ENCODE results near the gene GNRH2. TPM values are rescaled to one million over a fixed set of nuclear protein-coding genes. Genes with fewer than 3 reads are reported as not detected.

The GNRH2 gene
- total RNA-seq, 1 experiment from 2014 or later = 0.65 TPM

GRCh38 chr20:3045816-3046676 is 2.6 kb downstream of the GNRH2 start, which contains the start of gene MRPS26:
MRPS26 (plus strand) TSS chr20:3046052; CDS start chr20:3046069, 17 bp downstream.
- H3K27ac ChIP-seq = no peak within 1 kb of the TSS
- peak within 1 kb of the TSS; percentile 99 for H3K4me3 ChIP-seq
- H3K36me3 ChIP-seq (ENCODE audit: low read depth) = peaks cover 22% of the 10 kb centered on the region
- H2AFZ ChIP-seq = peak within 1 kb of the TSS; percentile 89
- no peaks in the 10 kb centered on the region for H3K27me3 ChIP-seq (ENCODE audit: insufficient read depth, low read depth)
- peak; percentile 76 to 91 for DNase-seq
- peaks cover 14% of the 10 kb centered on the region; the same call in 1 of the 2 replicates for H3F3A ChIP-seq (ENCODE audit: insufficient read depth, low read depth)
- H3K4me2 ChIP-seq = peak within 1 kb of the TSS; percentile 87
- BruUV-seq (replicated peaks) = no TSS peak
- no peaks in the 10 kb centered on the region for H3K9me3 ChIP-seq (ENCODE audit: insufficient read depth, low read depth)
- H4K20me1 ChIP-seq (ENCODE audit: insufficient read depth) = 0 out of 2 replicates have a peak, but pooled peaks cover 3% of the 10 kb centered on the region
- H3K79me2 ChIP-seq (ENCODE audit: low read depth) = peaks cover 23% of the 10 kb centered on the region
- H3K4me1 ChIP-seq (replicated peaks; ENCODE audit: insufficient read depth) = 0 out of 2 replicates have a peak, but pooled peaks cover 10% of the 10 kb centered on the region
- POLR2A ChIA-PET (ENCODE audit: unreplicated experiment) = interaction anchor here (0.5 to 0.6 kb wide), 4 partner anchors 56 to 960 kb away, joined by 5 to 33 read pairs (median 8); no protein-coding TSS in a partner anchor
- TF ChIP-seq EZH2 (IDR thresholded peaks at IDR 0.05; ENCODE audit: low read depth) (no peak), CTCF (conservative IDR thresholded peaks at IDR 0.05) (no peak)
- CTCF ChIA-PET = interaction anchor here (0.6 kb wide), 1 partner anchor 70 kb away, joined by 13 read pairs; no protein-coding TSS in a partner anchor
- intact Hi-C loops (cut with micrococcal nuclease; ENCODE audit: unreplicated experiment) = no loop called here
- H3K9me2 ChIP-seq (ENCODE audit: insufficient read depth) = no peaks in the 10 kb centered on the region

- CTCF ChIA-PET = interaction anchor here (0.6 kb wide), 1 partner anchor 105 kb away, joined by 10 read pairs; no protein-coding TSS in a partner anchor
- Histone ChIP-seq H3K36me3 (ENCODE audit: low read depth) (peaks cover 22% of the 10 kb centered on the region), H3K4me1 (replicated peaks; ENCODE audit: insufficient read depth) (peaks cover 10% of the 10 kb centered on the region; the same call in 1 of the 2 replicates), H3K9me3 (ENCODE audit: insufficient read depth, low read depth) (no peaks in the 10 kb centered on the region), H3F3A (ENCODE audit: insufficient read depth, low read depth) (peaks cover 18% of the 10 kb centered on the region), H3K4me3 (peak overlapping the region; percentile 99), H3K79me2 (ENCODE audit: low read depth) (peaks cover 23% of the 10 kb centered on the region), H3K9me2 (ENCODE audit: insufficient read depth) (no peaks in the 10 kb centered on the region), H4K20me1 (ENCODE audit: insufficient read depth) (0 out of 2 replicates have a peak, but pooled peaks cover 3% of the 10 kb centered on the region), H3K4me2 (peak overlapping the region; percentile 87), H2AFZ (peak overlapping the region; percentile 89), H3K27me3 (ENCODE audit: insufficient read depth, low read depth) (no peaks in the 10 kb centered on the region), H3K27ac (no peak overlapping the region)
- intact Hi-C loops (cut with micrococcal nuclease; ENCODE audit: unreplicated experiment) = no loop called here
- DNase-seq = peak; percentile 49 to 54
- BruUV-seq (replicated peaks) = no TSS peak
- TF ChIP-seq CTCF (conservative IDR thresholded peaks at IDR 0.05) (no peak), EZH2 (IDR thresholded peaks at IDR 0.05; ENCODE audit: low read depth) (no peak)
- POLR2A ChIA-PET (ENCODE audit: unreplicated experiment) = no interaction called here
Observed at GRCh38 chr20:3046677-3047462, 3.4 kb downstream of the GNRH2 start.
